Natural killer cell (primary cell): ENCODE data around the gene MRPL52. TPM values are rescaled to one million over a fixed set of nuclear protein-coding genes. Genes with fewer than 3 reads are reported as not detected.

ENCODE experiments used
- ATAC-seq, 3 donors: fragments of 150-1000 bp in 2 of 3; fragments of 200-7000 bp in 1 of 3; cut with Tn5 transposase; 1 replicate in 1 of 3; 2 replicates in 2 of 3; pipeline ENCODE4 v1.10.0; 2021; ENCODE audit warnings: mild to moderate bottlenecking in 2 of 3, moderate library complexity in 2 of 3
- DNase-seq, 2 donors: peaks; one replicate each; pipeline versions ENCODE4 v3.0.0 to v3.0.0-alpha.2; 2013 to 2021; ENCODE audit warnings: mixed read lengths in 1 of 2
- H3K27ac ChIP-seq: one replicate; pipeline ENCODE4 v1.5.1; 2013; ENCODE audit warnings: mild to moderate bottlenecking, low read length
- H3K27me3 ChIP-seq: one replicate; pipeline ENCODE4 v1.6.1; 2013; ENCODE audit warnings: low read length; ENCODE audit not compliant: control insufficient read depth, insufficient read depth
- H3K36me3 ChIP-seq: one replicate; pipeline ENCODE4 v1.6.1; 2013; ENCODE audit warnings: low read length; ENCODE audit not compliant: control insufficient read depth, insufficient read depth
- H3K4me1 ChIP-seq: one replicate; pipeline ENCODE4 v1.6.1; 2013; ENCODE audit warnings: low read length; ENCODE audit not compliant: control insufficient read depth, insufficient read depth
- H3K4me3 ChIP-seq: one replicate; pipeline ENCODE4 v1.5.1; 2013; ENCODE audit warnings: low read length
- H3K9me3 ChIP-seq: one replicate; pipeline ENCODE4 v1.6.1; 2013; ENCODE audit warnings: low read length; ENCODE audit not compliant: control insufficient read depth, insufficient read depth
- H3K27ac Mint-ChIP-seq, 2 donors: one replicate each; pipeline ENCODE4 v1.8.0; 2022; ENCODE audit warnings: mild to moderate bottlenecking in 2 of 2, mixed read lengths in 2 of 2, moderate library complexity in 1 of 2
- H3K27me3 Mint-ChIP-seq, 2 donors: one replicate each; pipeline ENCODE4 v1.8.0; 2022; ENCODE audit warnings: low read depth in 2 of 2, mixed read lengths in 2 of 2
- H3K36me3 Mint-ChIP-seq: one replicate; pipeline ENCODE4 v1.8.0; 2022; ENCODE audit warnings: mixed read lengths
- H3K4me1 Mint-ChIP-seq, 2 donors: one replicate each; pipeline ENCODE4 v1.8.0; 2022; ENCODE audit warnings: mixed read lengths in 2 of 2
- H3K4me3 Mint-ChIP-seq: one replicate; pipeline ENCODE4 v1.8.0; 2022; ENCODE audit warnings: mild to moderate bottlenecking, moderate library complexity, mixed read lengths
- H3K9me3 Mint-ChIP-seq, 2 donors: one replicate each; pipeline ENCODE4 v1.8.0; 2022; ENCODE audit warnings: mixed read lengths in 2 of 2
- CTCF ChIP-seq: fragments of 200-600 bp; IDR thresholded peaks from one replicate; pipeline ENCODE4 v1.8.0; 2022; ENCODE audit warnings: antibody characterized with exemption
- WGBS: methylation state at CpG from one replicate; pipeline ENCODE4 v1.1.7; 2013; ENCODE audit warnings: missing lambda C conversion rate; ENCODE audit not compliant: insufficient coverage; 5-methylcytosine and 5-hydroxymethylcytosine counted together
- intact Hi-C: fragments of 100-400 bp; cut with micrococcal nuclease; formaldehyde crosslinking; loops from one replicate; pipeline ENCODE4 v1.14.2; 2022
- total RNA-seq, 4 donors: library from RNA; stranded (reverse); fragments of 120-200 nt in 1 of 4; gene quantifications; one replicate each; pipeline versions ENCODE4 v1.2.3 to v1.2.4, GENCODE V29; 2013 to 2022

The MRPL52 gene
- total RNA-seq, 3 donors from 2014 or later (not counting 1 experiment from before 2014, with no cell fraction given): 40.5 to 42.0 (median 41.6) TPM

DNA sequence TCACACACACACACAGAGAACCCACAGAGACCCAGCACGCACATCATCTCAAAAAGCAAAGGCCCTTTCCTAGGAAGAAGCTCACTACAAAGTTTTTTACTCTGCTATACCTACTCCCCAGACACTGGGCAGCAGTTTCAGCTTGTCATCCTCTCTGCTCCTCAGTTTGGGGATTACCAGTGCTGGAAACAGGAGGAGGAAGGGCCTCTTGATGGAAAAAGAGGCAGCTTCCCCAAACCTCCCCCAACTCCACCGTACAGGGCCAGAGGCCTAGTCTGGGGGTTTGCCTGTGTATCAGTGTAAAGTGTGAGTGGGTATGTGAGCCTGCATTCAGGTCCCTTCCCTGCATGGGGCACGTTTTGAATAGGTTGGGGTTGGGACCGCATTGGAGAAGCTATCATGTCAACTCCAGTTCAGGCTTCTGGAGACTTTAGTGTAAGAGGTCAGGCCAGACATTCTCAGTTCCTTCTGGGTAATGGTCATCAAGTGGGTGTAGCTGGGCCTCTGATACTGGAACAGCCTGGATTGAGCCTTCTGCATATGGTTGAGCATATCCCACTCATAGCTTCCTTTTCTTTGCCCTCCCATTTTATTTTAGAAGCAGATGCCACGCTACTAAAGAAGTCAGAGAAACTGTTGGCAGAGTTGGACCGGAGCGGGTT lies 54.5 kb downstream of the MRPL52 start:
- Mint-ChIP-seq H3K27me3 (peaks cover 0 to 3% of the 10 kb centered on the region in 2 donors), H3K9me3 (no peaks in the 10 kb centered on the region), H3K4me3 (no peak overlapping the region), H3K4me1 (peaks cover 36 to 64% of the 10 kb centered on the region in 2 donors), H3K27ac (peak overlapping the region in 1 of 2 donors; percentile 1), H3K36me3 (no peaks in the 10 kb centered on the region)
- intact Hi-C loops: no loop called here
- Histone ChIP-seq H3K4me3 (no peak overlapping the region), H3K27ac (no peak overlapping the region), H3K4me1 (peaks cover 34% of the 10 kb centered on the region), H3K36me3 (peaks cover 3% of the 10 kb centered on the region), H3K9me3 (no peaks in the 10 kb centered on the region), H3K27me3 (no peaks in the 10 kb centered on the region)
- no peak for DNase-seq
- no peak for TF ChIP-seq CTCF
- WGBS: 95% methylated on average over 6 of the region's 7 CpGs
- ATAC-seq: no peak

Other genes with a start within 250 kb of the MRPL52 start
- 10 to 100 TPM; 79.5 to 97.9 (median 92.8) TPM for gene DAD1, start 240.7 kb upstream of the MRPL52 start, total RNA-seq
- gene ABHD4, start 231.6 kb upstream of the MRPL52 start, total RNA-seq: 10 to 100 TPM; 29.7 to 39.3 (median 30.2) TPM
- not detected for gene OR6J1, start 185.5 kb upstream of the MRPL52 start, total RNA-seq
- 100 to 1,000 TPM; 121 to 143 (median 125) TPM for gene OXA1L, start 63.2 kb upstream of the MRPL52 start, total RNA-seq
- 10 to 100 TPM in 1 of 3 donors, 1 to 10 TPM in 2; 4.3 to 16.8 (median 9.6) TPM for gene SLC7A7, start 14.5 kb upstream of the MRPL52 start, total RNA-seq
- gene MMP14, start 6.7 kb downstream of the MRPL52 start, total RNA-seq: 1 to 10 TPM; 1.2 to 1.7 (median 1.4) TPM
- gene LRP10, start 41.9 kb downstream of the MRPL52 start, total RNA-seq: 100 to 1,000 TPM in 2 of 3 donors, 10 to 100 TPM in 1; 97.8 to 118 (median 102) TPM
- 1 to 10 TPM; 4.0 to 8.1 (median 7.9) TPM for gene REM2, start 53.3 kb downstream of the MRPL52 start, total RNA-seq
- gene RBM23, start 89.3 kb downstream of the MRPL52 start, total RNA-seq: 100 to 1,000 TPM in 2 of 3 donors, 10 to 100 TPM in 1; 86.4 to 120 (median 108) TPM
- gene PRMT5, start 99.5 kb downstream of the MRPL52 start, total RNA-seq: 10 to 100 TPM; 16.3 to 22.4 (median 18.5) TPM
- 10 to 100 TPM; 17.0 to 21.2 (median 20.2) TPM for gene HAUS4, start 127.2 kb downstream of the MRPL52 start, total RNA-seq
- under 1 TPM; 0.45 to 0.61 (median 0.56) TPM for gene AJUBA, start 152.7 kb downstream of the MRPL52 start, total RNA-seq
- gene C14orf93, start 180.3 kb downstream of the MRPL52 start, total RNA-seq: 10 to 100 TPM; 12.1 to 15.1 (median 13.6) TPM
- gene PSMB5, start 205.0 kb downstream of the MRPL52 start, total RNA-seq: 10 to 100 TPM; 15.7 to 19.1 (median 16.4) TPM
- not detected for gene PSMB11, start 212.3 kb downstream of the MRPL52 start, total RNA-seq
- 1 to 10 TPM; 1.9 to 4.9 (median 2.8) TPM for gene CDH24, start 227.6 kb downstream of the MRPL52 start, total RNA-seq